Neural cell (in vitro differentiated cells): Measurements from ENCODE around the gene NCOR1. TPM values are rescaled to one million over a fixed set of nuclear protein-coding genes. Genes with fewer than 3 reads are reported as not detected.

Experiments
- H2AFZ ChIP-seq: fragments of 200-600, 300-800 bp; sonication (generic), shearing (Covaris generic); 2 replicates; pipeline ENCODE4 v1.6.0; 2014; ENCODE audit warnings: low read depth, mild to moderate bottlenecking, antibody characterized with exemption, low read length, moderate library complexity
- H3F3A ChIP-seq: fragments of 200-600 bp; shearing (Covaris generic); 2 replicates; pipeline ENCODE4 v1.6.1; 2016; ENCODE audit warnings: mild to moderate bottlenecking, moderate library complexity, mixed read lengths, antibody characterized with exemption, low read length; ENCODE audit not compliant: insufficient read depth, poor library complexity, severe bottlenecking
- H3K27ac ChIP-seq: fragments of 200-600, 300-800 bp; sonication (generic), shearing (Covaris generic); 2 replicates; pipeline ENCODE4 v1.5.1; 2014; ENCODE audit warnings: mild to moderate bottlenecking, low read length, moderate library complexity
- H3K27me3 ChIP-seq: fragments of 300-800, 200-600 bp; sonication (generic), shearing (Covaris generic); 2 replicates; pipeline ENCODE4 v1.6.0; 2014; ENCODE audit warnings: mild to moderate bottlenecking, low read depth, low read length, moderate library complexity; ENCODE audit not compliant: insufficient read depth
- H3K36me3 ChIP-seq: fragments of 300-800, 200-600 bp; sonication (generic), shearing (Covaris generic); 2 replicates; pipeline ENCODE4 v1.5.1; 2014; ENCODE audit warnings: mild to moderate bottlenecking, antibody characterized with exemption, low read length, moderate library complexity; ENCODE audit not compliant: insufficient read depth
- H3K4me2 ChIP-seq: fragments of 300-800, 200-600 bp; sonication (generic), shearing (Covaris generic); 2 replicates; pipeline ENCODE4 v1.6.0; 2014; ENCODE audit warnings: mild to moderate bottlenecking, low read length
- H3K4me3 ChIP-seq: fragments of 300-800, 200-600 bp; sonication (generic), shearing (Covaris generic); 2 replicates; pipeline ENCODE4 v1.5.1; 2014; ENCODE audit warnings: mild to moderate bottlenecking, low read length, moderate library complexity
- H3K79me2 ChIP-seq: fragments of 200-600 bp; shearing (Covaris generic); replicated peaks from 2 replicates; pipeline ENCODE4 v1.6.0; 2014; ENCODE audit warnings: mild to moderate bottlenecking, low read length, moderate library complexity; ENCODE audit not compliant: insufficient read depth
- H3K9ac ChIP-seq: fragments of 300-800, 200-600 bp; sonication (generic), shearing (Covaris generic); 2 replicates; pipeline ENCODE4 v1.6.1; 2016; ENCODE audit warnings: mild to moderate bottlenecking, low read length, mixed read lengths
- H3K9me2 ChIP-seq: fragments of 200-600 bp; shearing (Covaris generic); 2 replicates; pipeline ENCODE4 v1.6.1; 2016; ENCODE audit warnings: mild to moderate bottlenecking, low read length, mixed read lengths; ENCODE audit not compliant: insufficient read depth
- H3K9me3 ChIP-seq: fragments of 200-600, 300-800 bp; sonication (generic), shearing (Covaris generic); 2 replicates; pipeline ENCODE4 v1.6.1; 2016; ENCODE audit warnings: mild to moderate bottlenecking, mixed run types, low read length, moderate library complexity, mixed read lengths
- H4K20me1 ChIP-seq: fragments of 200-600 bp; shearing (Covaris generic); 2 replicates; pipeline ENCODE4 v1.6.1; 2016; ENCODE audit warnings: mild to moderate bottlenecking, mixed run types; ENCODE audit not compliant: insufficient read depth
- CTCF ChIP-seq: fragments of 450-650 bp; IDR thresholded peaks from 2 replicates; pipeline ENCODE4 v1.5.1; 2014; ENCODE audit warnings: antibody characterized with exemption, mild to moderate bottlenecking, moderate library complexity; ENCODE audit not compliant: poor library complexity, severe bottlenecking
- EP300 ChIP-seq: fragments of 450-650 bp; conservative IDR thresholded peaks from 2 replicates; pipeline ENCODE4 v1.6.1; 2014; ENCODE audit warnings: antibody characterized with exemption, mild to moderate bottlenecking, moderate library complexity; ENCODE audit not compliant: poor library complexity, severe bottlenecking
- EZH2 ChIP-seq: fragments of 200-600, 300-800 bp; shearing (Covaris generic), sonication (generic); IDR thresholded peaks from 2 replicates; pipeline ENCODE4 v1.6.1; 2014; ENCODE audit warnings: antibody characterized with exemption, low read length, borderline replicate concordance, mild to moderate bottlenecking; ENCODE audit not compliant: insufficient read depth, poor library complexity, severe bottlenecking
- MXI1 ChIP-seq: fragments of 450-650 bp; conservative IDR thresholded peaks from 2 replicates; pipeline ENCODE4 v1.6.1; 2014; ENCODE audit warnings: antibody characterized with exemption, mild to moderate bottlenecking; ENCODE audit not compliant: poor library complexity, severe bottlenecking
- POLR2AphosphoS5 ChIP-seq: IDR thresholded peaks from 2 replicates; pipeline ENCODE4 v1.6.1; 2012
- RAD21 ChIP-seq: fragments of 450-650 bp; conservative IDR thresholded peaks from 2 replicates; pipeline ENCODE4 v1.6.1; 2014; ENCODE audit warnings: antibody characterized with exemption, mild to moderate bottlenecking, moderate library complexity
- REST ChIP-seq: IDR thresholded peaks from 2 replicates; pipeline ENCODE4 v1.6.1; 2012; ENCODE audit warnings: borderline replicate concordance
- SMC3 ChIP-seq: fragments of 450-650 bp; conservative IDR thresholded peaks from 2 replicates; pipeline ENCODE4 v1.6.1; 2014; ENCODE audit warnings: antibody characterized with exemption, mild to moderate bottlenecking, moderate library complexity; ENCODE audit not compliant: poor library complexity
- TAF1 ChIP-seq: IDR thresholded peaks from 2 replicates; pipeline ENCODE4 v1.6.1; 2012; ENCODE audit warnings: low read depth
- polyA plus RNA-seq: library from polyadenylated mRNA; depleted of rRNA; stranded (reverse); fragments of >200 nt; gene quantifications from 2 replicates; pipeline ENCODE4 v1.2.3, GENCODE V29; 2014

Gene NCOR1
- polyA plus RNA-seq, 1 donor from 2014 or later, result 26.9 TPM

GRCh38 chr17:15999974-16000827, 215.1 kb downstream of the NCOR1 start:
- Histone ChIP-seq H3F3A (no peaks in the 10 kb centered on the region), H2AFZ (peak overlapping the region; percentile 46), H4K20me1 (no peaks in the 10 kb centered on the region), H3K27me3 (no peaks in the 10 kb centered on the region), H3K79me2 (peaks cover 19% of the 10 kb centered on the region), H3K9ac (peak overlapping the region; percentile 97), H3K4me3 (peak overlapping the region; percentile 94), H3K36me3 (peaks cover 16% of the 10 kb centered on the region), H3K27ac (peak overlapping the region; percentile 95), H3K4me2 (peak overlapping the region; percentile 65), H3K9me3 (no peaks in the 10 kb centered on the region), H3K9me2 (no peaks in the 10 kb centered on the region)
- peak; percentile 32 for TF ChIP-seq POLR2AphosphoS5
- TF ChIP-seq RAD21, result no peak

GRCh38 chr17:15999141-15999973, 216.0 kb downstream of the NCOR1 start, which contains the start of the genes TTC19 and ZSWIM7:
Gene TTC19 (plus strand): TSS chr17:15999824. CDS start chr17:15999849, 25 bp downstream.
Gene ZSWIM7 (minus strand): TSS chr17:15999704. CDS start chr17:15999594, 110 bp downstream.
- Histone ChIP-seq H4K20me1 (no peaks in the 10 kb centered on the region), H3F3A (no peaks in the 10 kb centered on the region), H3K9me2 (no peaks in the 10 kb centered on the region), H3K4me2 (peak within 1 kb of the TSS; percentile 74), H3K36me3 (peaks cover 16% of the 10 kb centered on the region), H2AFZ (peak within 1 kb of the TSS; percentile 81), H3K9me3 (no peaks in the 10 kb centered on the region), H3K9ac (peak within 1 kb of the TSS; percentile 97), H3K27me3 (no peaks in the 10 kb centered on the region), H3K27ac (peak within 1 kb of the TSS; percentile 95), H3K79me2 (peaks cover 19% of the 10 kb centered on the region), H3K4me3 (peak within 1 kb of the TSS; percentile 94)
- TF ChIP-seq POLR2AphosphoS5 (peak; percentile 89), EZH2 (no peak), MXI1 (peak; percentile 86), TAF1 (peak; percentile 95), SMC3 (peak; percentile 27), REST (peak; percentile 70), CTCF (peak; percentile 45), EP300 (peak; percentile 84), RAD21 (peak; percentile 26)
